GM21390 (cell line): ENCODE results near the gene CTNNBIP1.
"Not testable (repeated sequence)": the region's sequence is repeated elsewhere in the genome, so short reads cannot be mapped to it uniquely, and the experiment has no call there.

ENCODE experiments used
- ATAC-seq: cut with Tn5 transposase; IDR thresholded peaks from one replicate; pipeline ENCODE4 v1.9.1; 2021; ENCODE audit not compliant: unreplicated experiment

Gene CTNNBIP1

DNA sequence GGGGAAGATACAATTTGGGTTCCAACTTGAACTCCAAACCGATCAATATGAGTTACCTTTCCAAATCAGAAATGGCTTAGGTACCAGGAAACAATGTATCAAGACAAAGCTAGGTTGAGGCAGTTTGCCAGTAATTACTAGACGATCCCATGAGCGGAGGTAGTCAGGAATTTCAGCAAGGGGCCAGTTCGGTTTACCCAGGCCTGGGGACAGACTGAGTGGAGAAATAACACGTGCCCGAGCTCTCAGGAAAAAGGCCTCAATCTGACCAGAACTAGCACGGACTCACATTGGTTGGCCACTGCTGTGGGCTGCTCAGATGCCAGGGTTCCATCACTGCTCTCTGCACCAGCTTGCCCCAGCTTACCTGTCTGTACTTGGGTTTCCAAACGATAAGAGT is 101.6 kb downstream of the CTNNBIP1 start:
- ATAC-seq, result no peak

DNA sequence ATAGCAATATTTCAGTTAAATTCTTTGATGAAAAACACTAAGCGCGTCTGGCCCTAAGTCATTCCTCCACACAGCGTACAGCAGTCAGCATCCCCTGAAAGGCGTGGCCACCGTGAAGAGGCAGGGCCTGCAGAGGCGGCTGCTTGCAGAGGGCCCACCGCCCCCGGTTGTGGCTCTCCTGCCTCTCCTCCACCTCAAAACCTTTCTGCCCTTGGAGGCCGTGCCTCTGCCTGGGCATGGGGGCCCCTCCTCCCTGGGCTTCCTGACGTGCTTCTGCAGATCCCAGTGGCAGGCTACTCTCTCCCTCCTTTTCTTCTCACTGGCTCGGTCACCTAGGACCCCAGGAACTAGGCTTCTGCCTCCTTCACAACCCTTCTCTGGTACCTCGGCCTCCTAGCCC is 102.5 kb downstream of the CTNNBIP1 start:
- no peak for ATAC-seq

DNA sequence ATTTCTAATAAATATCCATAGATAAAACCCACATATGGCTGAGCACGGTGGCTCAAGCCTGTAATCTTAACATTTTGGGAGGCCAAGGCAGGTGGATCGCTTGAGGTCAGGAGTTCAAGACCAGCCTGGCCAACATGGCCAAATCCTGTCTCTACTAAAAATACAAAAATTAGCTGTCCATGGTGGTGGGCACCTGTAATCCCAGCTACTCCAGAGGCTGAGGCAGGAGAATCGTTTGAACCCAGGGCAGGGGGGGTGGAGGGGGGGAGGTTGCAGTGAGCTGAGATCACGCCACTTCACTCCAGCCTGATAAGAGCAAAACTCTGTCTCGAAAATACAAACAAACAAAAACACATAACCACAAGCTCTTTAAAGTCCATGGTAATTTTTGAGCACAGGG is 104.1 kb downstream of the CTNNBIP1 start:
- ATAC-seq, result not testable (repeated sequence)

DNA sequence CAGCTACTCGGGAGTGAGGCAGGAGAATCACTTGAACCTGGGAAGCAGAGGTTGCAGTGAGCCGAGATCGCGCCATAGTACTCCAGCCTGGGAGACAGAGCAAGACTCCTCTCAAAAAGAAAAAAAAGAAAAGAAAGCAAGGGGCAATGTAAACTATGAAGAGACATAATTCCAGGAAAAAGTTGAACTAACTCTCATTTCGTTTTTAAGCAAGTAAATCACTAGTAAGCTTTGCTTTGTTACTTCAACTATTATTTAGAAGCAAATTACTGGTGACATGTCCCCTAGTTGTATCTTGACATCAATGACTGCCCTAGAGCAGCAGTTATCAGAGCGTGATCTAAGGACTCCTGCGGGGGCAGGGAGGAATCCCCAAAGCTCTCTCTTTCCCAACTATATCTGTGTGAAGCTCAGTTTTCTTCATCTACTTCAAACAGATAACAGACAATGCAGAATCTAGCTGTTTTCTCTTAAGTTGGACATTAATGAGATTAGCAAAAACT is 105.0 kb downstream of the CTNNBIP1 start:
- no peak for ATAC-seq

DNA sequence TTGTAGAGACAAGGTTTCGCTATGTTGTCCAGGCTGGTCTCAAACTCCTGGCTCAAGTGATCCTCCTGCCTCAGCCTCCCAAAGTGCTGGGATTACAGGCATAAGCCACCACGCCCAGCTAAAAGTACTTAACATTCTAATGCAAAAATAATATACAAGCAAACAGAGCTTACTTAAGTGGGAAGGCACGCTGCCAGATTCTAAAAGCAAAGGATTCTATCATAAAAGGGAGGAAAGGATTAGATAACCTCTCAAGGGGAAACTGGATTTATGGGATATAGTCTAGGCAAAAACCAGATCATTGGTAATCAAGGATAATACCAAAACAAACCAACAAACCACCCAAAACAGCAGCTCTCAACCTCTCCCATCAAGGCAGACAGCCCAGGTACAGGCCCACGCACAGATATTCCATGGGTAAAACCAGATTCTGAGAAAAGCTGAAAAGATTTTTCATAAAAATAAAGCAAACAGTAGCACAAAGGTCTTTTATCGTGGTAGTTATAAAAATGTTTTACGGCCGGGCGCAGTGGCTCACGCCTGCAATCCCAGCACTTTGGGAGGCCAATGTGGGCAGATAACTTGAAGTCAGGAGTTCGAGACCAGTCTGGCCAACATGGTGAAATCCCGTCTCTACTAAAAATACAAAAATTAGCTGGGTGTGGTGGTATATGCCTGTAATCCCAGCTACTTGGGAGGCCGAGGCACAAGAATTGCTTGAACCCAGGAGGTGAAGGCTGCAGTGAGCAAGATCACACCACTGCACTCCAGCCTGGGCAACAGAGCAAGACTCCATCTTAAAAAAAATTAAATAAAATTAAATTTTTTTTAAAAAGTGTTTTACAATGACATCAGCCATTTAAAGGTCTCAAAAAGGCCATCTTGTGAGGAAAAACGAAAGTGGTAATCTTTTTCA is 106.8 kb downstream of the CTNNBIP1 start:
- not testable (repeated sequence) for ATAC-seq

DNA sequence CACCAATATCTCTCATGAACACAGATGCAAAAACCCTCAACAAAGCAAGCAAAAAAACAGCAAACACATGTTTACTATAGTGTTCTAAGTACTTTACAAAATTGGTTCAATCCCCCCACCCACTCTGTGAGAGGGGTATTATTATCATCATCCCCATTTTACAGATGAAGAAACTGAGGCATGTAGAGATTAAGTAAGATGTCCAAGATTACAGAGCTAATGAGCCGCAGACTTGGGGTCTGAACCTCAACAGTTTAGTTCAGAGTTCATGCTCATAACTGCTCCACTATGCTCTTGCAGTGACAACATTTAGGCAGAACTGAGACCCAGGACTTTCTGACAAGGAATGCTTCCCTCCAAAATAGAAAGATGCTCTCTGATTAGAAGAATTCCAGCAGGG is 108.2 kb downstream of the CTNNBIP1 start:
- no peak for ATAC-seq
